HFFc6 (cell line): ENCODE results near the gene TNS2. TPM values are rescaled to one million over a fixed set of nuclear protein-coding genes. Genes with fewer than 3 reads are reported as not detected.
"Not testable (repeated sequence)": the region's sequence is repeated elsewhere in the genome, so short reads cannot be mapped to it uniquely, and the experiment has no call there.

ENCODE experiments used
- DNase-seq: peaks from one replicate; pipeline ENCODE4 v3.0.0-alpha.2; 2018
- H3K27ac Mint-ChIP-seq: 2 replicates; pipeline ENCODE4 v1.8.0; 2020; ENCODE audit warnings: mild to moderate bottlenecking, mixed read lengths
- H3K27me3 Mint-ChIP-seq: 2 replicates; pipeline ENCODE4 v1.8.0; 2021; ENCODE audit warnings: mild to moderate bottlenecking, moderate library complexity, mixed read lengths; ENCODE audit not compliant: insufficient read depth
- H3K36me3 Mint-ChIP-seq: 2 replicates; pipeline ENCODE4 v1.8.0; 2021; ENCODE audit warnings: low read depth, mixed read lengths
- H3K4me1 Mint-ChIP-seq: 2 replicates; pipeline ENCODE4 v1.8.0; 2020; ENCODE audit warnings: low read depth, mixed read lengths
- H3K4me3 Mint-ChIP-seq: 2 replicates; pipeline ENCODE4 v1.8.0; 2020; ENCODE audit warnings: mild to moderate bottlenecking, moderate library complexity, mixed read lengths
- H3K9me3 Mint-ChIP-seq: 2 replicates; pipeline ENCODE4 v1.8.0; 2020; ENCODE audit warnings: mild to moderate bottlenecking, mixed read lengths
- total RNA-seq, 6 experiments: library from RNA; stranded (reverse); fragmentation: NEBNext Ultra II Directional; extraction: Animal tissue kit (Norgen Biotek cat#: 25700); gene quantifications; 2 replicates in 1 of 6; 3 replicates in 5 of 6; pipeline ENCODE4 v1.2.3, GENCODE V29; 2021
- TF ChIP-seq, protein P1 (sequence below): fragments of 200-600 bp; sonication (generic); IDR thresholded peaks from 2 replicates; pipeline ENCODE4 v1.5.0; 2021; ENCODE audit warnings: antibody characterized with exemption, mild to moderate bottlenecking

TNS2 gene
- total RNA-seq, 6 experiments from 2014 or later, result 44.3 to 69.2 (median 58.9) TPM

DNA sequence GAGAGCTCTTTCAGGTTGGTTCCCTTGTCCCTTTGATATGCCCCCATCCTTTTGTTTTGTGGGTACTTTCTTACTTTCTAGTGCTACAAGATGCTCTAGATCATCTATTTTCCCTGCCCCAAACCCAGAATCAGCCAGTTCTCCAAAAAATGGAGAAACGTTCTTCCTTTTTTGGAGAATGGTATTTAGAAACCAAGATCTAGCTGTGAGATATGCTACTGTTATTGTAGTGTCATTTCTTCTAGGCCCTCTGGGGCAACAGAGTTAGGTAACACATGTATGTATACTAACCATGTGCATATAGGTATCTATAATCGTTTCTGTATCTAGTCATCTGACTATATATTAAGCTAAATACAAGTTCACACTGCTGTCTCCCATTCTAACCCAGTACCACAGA lies 40.7 kb downstream of the TNS2 start:
- no peak for DNase-seq
- TF ChIP-seq, protein P1, sequence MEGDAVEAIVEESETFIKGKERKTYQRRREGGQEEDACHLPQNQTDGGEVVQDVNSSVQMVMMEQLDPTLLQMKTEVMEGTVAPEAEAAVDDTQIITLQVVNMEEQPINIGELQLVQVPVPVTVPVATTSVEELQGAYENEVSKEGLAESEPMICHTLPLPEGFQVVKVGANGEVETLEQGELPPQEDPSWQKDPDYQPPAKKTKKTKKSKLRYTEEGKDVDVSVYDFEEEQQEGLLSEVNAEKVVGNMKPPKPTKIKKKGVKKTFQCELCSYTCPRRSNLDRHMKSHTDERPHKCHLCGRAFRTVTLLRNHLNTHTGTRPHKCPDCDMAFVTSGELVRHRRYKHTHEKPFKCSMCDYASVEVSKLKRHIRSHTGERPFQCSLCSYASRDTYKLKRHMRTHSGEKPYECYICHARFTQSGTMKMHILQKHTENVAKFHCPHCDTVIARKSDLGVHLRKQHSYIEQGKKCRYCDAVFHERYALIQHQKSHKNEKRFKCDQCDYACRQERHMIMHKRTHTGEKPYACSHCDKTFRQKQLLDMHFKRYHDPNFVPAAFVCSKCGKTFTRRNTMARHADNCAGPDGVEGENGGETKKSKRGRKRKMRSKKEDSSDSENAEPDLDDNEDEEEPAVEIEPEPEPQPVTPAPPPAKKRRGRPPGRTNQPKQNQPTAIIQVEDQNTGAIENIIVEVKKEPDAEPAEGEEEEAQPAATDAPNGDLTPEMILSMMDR, result no peak
- H3K36me3 Mint-ChIP-seq, result 0 out of 2 replicates have a peak, but pooled peaks cover 6% of the 10 kb centered on the region
- H3K27me3 Mint-ChIP-seq, result peaks cover 2% of the 10 kb centered on the region; the same call in 1 of the 2 replicates
- H3K4me3 Mint-ChIP-seq, result peak overlapping the region; percentile 5; the same call in 1 of the 2 replicates
- H3K27ac Mint-ChIP-seq, result no peak overlapping the region
- H3K4me1 Mint-ChIP-seq, result peaks cover 39% of the 10 kb centered on the region
- no peaks in the 10 kb centered on the region for H3K9me3 Mint-ChIP-seq

DNA sequence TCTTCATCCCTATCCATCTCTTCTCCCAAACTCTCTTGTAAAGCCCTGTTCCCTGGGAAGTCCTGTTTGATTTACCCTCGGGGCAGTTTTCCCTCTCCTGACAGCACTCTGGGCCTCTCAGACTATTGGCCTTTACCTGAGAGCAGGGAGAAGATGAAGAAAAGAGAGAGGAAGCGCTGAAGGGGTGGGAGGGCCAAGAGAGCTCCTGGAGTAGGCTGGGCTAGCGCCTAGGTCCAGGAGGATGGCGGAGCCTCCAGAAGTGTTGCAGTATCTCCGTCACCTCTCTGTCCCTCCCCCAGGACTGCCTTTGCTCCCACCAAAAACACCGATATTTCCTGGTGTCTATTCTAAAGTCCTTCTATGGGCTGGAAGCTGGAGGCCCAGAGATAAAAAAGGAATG lies 41.9 kb downstream of the TNS2 start:
- no peak for DNase-seq
- H3K9me3 Mint-ChIP-seq, result no peaks in the 10 kb centered on the region
- H3K36me3 Mint-ChIP-seq, result 0 out of 2 replicates have a peak, but pooled peaks cover 6% of the 10 kb centered on the region
- peaks cover 2% of the 10 kb centered on the region; the same call in 1 of the 2 replicates for H3K27me3 Mint-ChIP-seq
- H3K4me1 Mint-ChIP-seq, result peaks cover 50% of the 10 kb centered on the region
- peak overlapping the region; percentile 29; the same call in 1 of the 2 replicates for H3K27ac Mint-ChIP-seq
- H3K4me3 Mint-ChIP-seq, result no peak overlapping the region
- TF ChIP-seq, protein P1, result no peak

DNA sequence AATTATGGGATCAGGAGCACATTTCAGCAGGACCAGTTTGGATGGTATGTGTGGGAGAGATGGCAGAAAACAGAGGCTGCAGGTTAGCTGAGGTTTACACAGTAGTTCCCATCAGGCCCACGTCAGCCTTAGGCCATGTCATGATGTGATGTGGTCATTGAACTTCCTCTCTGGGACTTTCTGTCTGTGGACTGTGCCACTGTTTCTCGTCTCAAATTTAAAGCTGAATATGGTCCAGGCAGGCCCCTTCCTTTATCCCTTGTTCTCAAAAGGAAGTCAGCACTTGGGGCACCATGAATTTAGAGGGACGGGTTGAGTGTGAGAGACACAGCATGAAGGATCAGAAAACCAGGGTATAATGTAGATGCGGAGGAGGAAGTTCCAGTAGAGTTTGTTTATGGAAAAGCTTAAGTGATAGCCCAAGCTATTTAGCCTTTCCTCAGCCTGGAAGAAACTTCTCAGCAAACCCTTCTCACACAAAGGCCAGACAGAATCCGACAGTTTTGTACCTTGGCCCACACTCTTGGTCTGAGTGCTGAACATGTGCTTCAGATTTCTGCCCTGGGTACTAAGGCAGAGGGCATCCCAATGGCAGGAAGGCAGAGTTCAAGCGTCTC lies 44.0 kb downstream of the TNS2 start:
- peaks cover 66% of the 10 kb centered on the region for H3K4me1 Mint-ChIP-seq

DNA sequence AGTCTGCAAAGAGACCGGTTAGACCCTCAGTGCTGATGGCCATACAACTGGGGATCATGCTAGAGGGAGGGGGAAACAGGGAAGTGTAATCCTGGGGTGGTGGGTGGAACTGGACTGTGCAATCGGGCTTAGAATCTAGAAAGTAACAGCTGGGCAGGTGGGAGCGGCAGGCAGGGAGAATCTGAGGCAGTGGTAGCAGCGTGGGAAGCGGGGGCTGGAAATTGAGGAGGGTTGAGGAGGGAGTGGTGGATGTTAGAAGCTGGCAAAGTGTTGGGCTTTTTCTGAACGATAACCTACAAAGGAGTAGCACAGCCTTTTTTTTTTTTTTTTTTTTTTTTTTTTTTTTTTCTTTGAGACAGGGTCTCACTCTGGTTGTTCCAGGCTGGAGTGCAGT lies 44.5 kb downstream of the TNS2 start:
- Mint-ChIP-seq H3K4me1 (peaks cover 71% of the 10 kb centered on the region), H3K4me3 (peak overlapping the region; percentile 5; the same call in 1 of the 2 replicates), H3K27ac (peak overlapping the region; percentile 58), H3K27me3 (peaks cover 5% of the 10 kb centered on the region; the same call in 1 of the 2 replicates), H3K36me3 (0 out of 2 replicates have a peak, but pooled peaks cover 6% of the 10 kb centered on the region), H3K9me3 (no peaks in the 10 kb centered on the region)
- no peak for DNase-seq
- TF ChIP-seq, protein P1, result no peak

More for the DNA sequence above, 44.0 kb downstream of the TNS2 start:
- H3K4me3 Mint-ChIP-seq, result peak overlapping the region; percentile 5; the same call in 1 of the 2 replicates
- H3K27ac Mint-ChIP-seq, result peak overlapping the region; percentile 58
- no peak for DNase-seq
- 0 out of 2 replicates have a peak, but pooled peaks cover 6% of the 10 kb centered on the region for H3K36me3 Mint-ChIP-seq
- peaks cover 5% of the 10 kb centered on the region; the same call in 1 of the 2 replicates for H3K27me3 Mint-ChIP-seq
- no peaks in the 10 kb centered on the region for H3K9me3 Mint-ChIP-seq
- TF ChIP-seq, protein P1, result no peak

DNA sequence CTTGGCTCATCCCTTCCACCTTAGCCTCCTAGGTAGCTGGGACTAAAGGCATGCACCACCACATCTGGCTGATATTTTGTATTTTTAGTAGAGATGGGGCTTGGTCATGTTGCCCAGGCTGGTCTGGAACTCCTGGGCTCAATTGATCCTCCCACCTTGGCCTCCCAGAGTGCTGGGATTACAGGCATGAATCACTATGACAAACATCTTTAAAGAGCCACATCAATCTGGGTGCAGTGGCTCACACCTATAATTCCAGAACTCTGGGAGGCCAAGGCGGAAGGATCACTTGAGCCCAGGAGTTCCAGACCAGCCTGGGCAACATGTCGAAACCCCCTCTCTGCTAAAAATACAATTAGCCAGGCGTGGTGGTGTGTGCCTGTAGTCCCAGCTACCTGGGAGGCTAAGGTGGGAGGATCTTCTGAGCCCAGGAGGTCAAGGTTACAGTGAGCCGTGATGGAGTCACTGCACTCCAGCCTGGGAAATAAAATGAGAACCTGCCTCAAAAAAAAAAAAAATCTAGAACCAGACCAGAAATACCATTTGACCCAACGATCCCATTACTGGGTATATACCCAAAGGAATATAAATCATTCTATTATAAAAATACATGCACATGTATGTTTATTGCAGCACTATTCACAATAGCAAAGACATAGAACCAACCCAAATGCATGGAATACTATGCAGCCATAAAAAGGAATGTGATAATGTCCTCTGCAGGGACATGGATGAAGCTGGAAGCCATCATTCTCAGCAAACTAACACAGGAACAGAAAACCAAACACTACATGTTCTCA lies 45.1 kb downstream of the TNS2 start:
- not testable (repeated sequence) for H3K27me3 Mint-ChIP-seq, H3K36me3 Mint-ChIP-seq, H3K9me3 Mint-ChIP-seq
- Mint-ChIP-seq H3K4me1 (peaks cover 72% of the 10 kb centered on the region), H3K4me3 (peak overlapping the region; percentile 95; the same call in 1 of the 2 replicates), H3K27ac (peak overlapping the region; percentile 58)
- DNase-seq, result peak; percentile 28

DNA sequence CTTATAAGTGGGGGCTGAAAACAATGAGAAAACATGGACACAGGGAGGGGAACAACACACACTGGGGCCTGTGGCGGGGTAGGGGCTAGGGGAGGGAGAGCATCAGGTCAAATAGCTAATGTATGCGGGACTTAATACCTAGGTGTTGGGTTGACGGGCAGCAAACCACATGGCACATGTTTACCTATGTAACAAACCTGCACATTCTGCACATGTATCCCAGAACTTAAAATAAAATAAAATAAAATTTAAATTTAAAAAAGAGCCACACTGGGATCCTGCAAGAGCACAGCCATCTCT lies 45.7 kb downstream of the TNS2 start:
- not testable (repeated sequence) for H3K36me3 Mint-ChIP-seq
- peak overlapping the region; percentile 95; the same call in 1 of the 2 replicates for H3K4me3 Mint-ChIP-seq

More for the DNA sequence above, 45.7 kb downstream of the TNS2 start:
- not testable (repeated sequence) for H3K27me3 Mint-ChIP-seq, H3K9me3 Mint-ChIP-seq, DNase-seq
- peak overlapping the region; percentile 95 for H3K27ac Mint-ChIP-seq
- peaks cover 70% of the 10 kb centered on the region for H3K4me1 Mint-ChIP-seq
